GM06990 (cell line): ENCODE results near the gene SPECC1L.
"Not testable (repeated sequence)": the region's sequence is repeated elsewhere in the genome, so short reads cannot be mapped to it uniquely, and the experiment has no call there.

ENCODE experiments used
- DNase-seq: peaks from one replicate; pipeline ENCODE4 v3.0.0-alpha.2; 2011; ENCODE audit not compliant: insufficient read length; ENCODE audit errors: extremely low read depth
- H3K27me3 ChIP-seq: replicated peaks from 2 replicates; pipeline ENCODE4 v1.6.0; 2011; ENCODE audit warnings: low read length; ENCODE audit not compliant: control insufficient read depth, insufficient read depth
- H3K36me3 ChIP-seq: 2 replicates; pipeline ENCODE4 v1.5.1; 2011; ENCODE audit warnings: low read length; ENCODE audit not compliant: control insufficient read depth, insufficient read depth
- H3K4me3 ChIP-seq: replicated peaks from 2 replicates; pipeline ENCODE4 v1.5.1; 2011; ENCODE audit warnings: low read depth, mild to moderate bottlenecking, control low read depth, low read length
- TF ChIP-seq, protein P1 (sequence below): IDR thresholded peaks from 2 replicates; pipeline ENCODE4 v1.5.1; 2011; ENCODE audit warnings: low read length, control low read depth, mild to moderate bottlenecking, inconsistent platforms; ENCODE audit not compliant: insufficient read depth, poor library complexity, severe bottlenecking

Gene SPECC1L

DNA sequence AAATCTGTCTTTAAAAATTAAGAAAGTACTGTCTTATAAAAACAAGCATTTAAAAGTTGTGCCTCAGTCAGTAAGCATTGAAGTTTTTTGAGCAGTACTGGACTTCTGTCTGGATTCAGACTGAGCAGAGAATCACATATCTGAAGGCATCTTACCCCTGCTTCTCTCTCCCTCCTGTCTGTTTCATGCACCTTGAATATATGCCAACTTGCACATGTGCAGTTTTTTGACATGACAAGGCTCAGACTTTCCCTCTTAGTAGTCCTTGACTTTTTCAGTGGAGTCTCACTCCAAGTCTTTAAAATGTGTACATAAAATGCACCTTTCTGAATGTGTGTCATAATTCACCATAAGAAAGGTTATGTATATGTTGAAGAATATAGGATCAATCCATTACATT lies 19.8 kb downstream of the SPECC1L start:
- H3K27me3 ChIP-seq = no peaks in the 10 kb centered on the region
- DNase-seq = no peak
- no peak overlapping the region for H3K4me3 ChIP-seq
- TF ChIP-seq, protein P1, sequence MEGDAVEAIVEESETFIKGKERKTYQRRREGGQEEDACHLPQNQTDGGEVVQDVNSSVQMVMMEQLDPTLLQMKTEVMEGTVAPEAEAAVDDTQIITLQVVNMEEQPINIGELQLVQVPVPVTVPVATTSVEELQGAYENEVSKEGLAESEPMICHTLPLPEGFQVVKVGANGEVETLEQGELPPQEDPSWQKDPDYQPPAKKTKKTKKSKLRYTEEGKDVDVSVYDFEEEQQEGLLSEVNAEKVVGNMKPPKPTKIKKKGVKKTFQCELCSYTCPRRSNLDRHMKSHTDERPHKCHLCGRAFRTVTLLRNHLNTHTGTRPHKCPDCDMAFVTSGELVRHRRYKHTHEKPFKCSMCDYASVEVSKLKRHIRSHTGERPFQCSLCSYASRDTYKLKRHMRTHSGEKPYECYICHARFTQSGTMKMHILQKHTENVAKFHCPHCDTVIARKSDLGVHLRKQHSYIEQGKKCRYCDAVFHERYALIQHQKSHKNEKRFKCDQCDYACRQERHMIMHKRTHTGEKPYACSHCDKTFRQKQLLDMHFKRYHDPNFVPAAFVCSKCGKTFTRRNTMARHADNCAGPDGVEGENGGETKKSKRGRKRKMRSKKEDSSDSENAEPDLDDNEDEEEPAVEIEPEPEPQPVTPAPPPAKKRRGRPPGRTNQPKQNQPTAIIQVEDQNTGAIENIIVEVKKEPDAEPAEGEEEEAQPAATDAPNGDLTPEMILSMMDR = no peak
- H3K36me3 ChIP-seq = no peaks in the 10 kb centered on the region

DNA sequence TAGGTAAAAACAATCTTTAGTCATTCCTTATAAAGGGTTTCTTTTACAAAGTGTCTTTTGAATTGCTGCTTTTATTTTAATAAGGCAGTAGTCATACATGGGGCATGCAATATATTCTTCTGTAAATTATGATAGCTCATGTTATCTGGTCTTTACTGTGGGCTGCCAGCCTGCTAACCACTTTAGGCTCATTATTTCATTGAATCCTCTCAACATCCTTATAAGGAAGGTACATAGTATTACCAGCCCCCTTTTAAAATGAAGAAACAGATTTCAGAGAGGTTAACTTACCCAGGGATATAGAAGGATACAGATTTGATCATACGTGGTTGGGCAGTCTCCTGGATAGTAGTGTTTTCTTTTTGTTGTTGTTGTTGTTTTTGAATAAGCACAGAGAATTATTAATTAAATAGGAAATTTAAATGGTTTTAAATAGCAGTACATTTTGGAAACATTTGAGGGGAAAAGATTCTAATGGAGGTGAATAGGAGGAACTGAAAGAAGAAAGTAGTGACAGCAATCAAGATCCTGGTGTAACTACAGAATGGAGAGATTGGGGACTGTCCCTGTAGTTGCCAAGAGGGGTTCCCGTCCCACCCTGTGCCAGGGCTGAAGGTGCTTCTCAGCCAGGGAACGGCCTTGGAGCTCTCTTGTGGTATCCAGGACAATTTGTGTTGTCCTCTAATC lies 21.0 kb downstream of the SPECC1L start:
- no peaks in the 10 kb centered on the region for H3K27me3 ChIP-seq
- no peak overlapping the region for H3K4me3 ChIP-seq
- TF ChIP-seq, protein P1 = no peak
- H3K36me3 ChIP-seq = no peaks in the 10 kb centered on the region
- no peak for DNase-seq

DNA sequence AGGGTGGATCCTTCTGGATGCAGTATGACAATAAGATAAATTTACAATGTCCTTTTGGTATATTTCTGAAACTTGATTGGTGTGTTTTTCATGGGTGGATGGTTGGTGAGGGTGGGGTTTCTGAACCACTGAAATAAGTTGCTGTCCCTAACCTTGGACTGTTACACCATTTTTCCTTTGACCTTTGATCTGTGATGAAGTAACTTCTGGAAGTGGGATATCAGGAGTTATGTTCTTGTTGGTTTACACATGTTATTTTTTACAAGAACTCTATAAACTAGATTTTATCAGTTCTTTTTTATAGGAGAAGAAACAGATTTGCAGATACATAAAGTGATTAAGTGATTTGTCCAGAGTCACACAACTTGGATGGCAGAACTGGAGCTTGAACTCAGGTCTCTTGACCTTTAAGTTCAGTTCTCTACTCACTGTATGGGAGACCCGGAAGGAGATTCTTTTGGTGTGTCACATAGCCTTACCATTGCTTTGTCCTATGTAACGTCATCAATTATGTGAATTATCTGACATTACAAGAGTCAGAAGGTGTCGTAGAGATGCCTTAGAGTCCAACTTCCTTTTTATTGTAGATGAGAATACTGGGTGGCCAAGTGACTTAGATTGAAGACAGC lies 21.7 kb downstream of the SPECC1L start:
- not testable (repeated sequence) for H3K4me3 ChIP-seq, H3K36me3 ChIP-seq, H3K27me3 ChIP-seq, DNase-seq

DNA sequence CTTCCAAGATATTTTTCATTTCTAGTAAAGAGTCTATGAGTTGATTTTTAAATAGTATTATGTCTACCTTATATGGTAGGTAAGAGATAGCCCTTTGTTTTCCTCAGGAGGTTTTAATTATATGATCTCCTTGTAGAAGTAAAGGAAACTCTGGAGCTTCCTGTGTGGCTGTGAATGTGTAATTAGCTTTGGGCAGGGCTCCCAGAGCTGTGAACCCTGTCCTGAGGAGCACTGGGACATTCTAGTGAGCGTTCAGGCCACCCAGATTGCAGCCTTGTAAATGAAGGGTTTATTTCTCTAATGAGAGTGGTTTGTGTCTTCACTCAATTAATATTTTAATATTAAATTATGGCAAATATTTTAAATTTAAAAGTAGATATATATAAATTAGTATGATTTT lies 24.3 kb downstream of the SPECC1L start:
- not testable (repeated sequence) for H3K4me3 ChIP-seq, H3K27me3 ChIP-seq, H3K36me3 ChIP-seq, DNase-seq

DNA sequence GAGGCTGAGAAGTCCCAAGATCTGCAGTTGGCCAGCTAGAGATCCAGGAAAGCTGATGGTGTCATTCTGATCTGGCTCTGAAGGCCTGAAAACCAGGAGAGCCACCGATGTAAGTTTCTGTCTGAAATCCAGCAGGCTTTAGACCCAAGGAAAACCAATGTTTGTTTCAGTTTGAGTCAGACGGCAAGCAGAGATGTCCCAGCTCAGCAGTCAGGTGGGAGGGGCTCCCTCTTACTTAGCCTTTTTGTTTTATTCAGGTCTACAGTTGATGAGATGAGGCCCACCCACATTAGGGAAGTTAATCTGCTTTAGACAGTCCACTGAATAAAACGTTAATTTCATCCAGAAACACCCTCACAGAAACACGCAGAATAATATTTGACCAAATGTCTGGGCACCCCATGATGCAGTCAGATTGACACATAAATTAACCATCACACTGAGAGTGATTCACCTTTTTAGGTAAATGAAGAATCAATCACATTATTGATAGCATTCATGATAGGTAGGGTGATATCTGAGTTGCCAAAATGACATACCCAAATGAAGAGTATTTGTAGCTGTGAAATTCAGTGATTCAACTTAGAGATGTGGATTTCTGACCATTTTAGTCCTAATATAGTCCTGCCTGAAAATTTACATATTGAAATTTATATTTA lies 28.0 kb downstream of the SPECC1L start:
- H3K27me3 ChIP-seq, H3K36me3 ChIP-seq, DNase-seq, H3K4me3 ChIP-seq: not testable (repeated sequence)

DNA sequence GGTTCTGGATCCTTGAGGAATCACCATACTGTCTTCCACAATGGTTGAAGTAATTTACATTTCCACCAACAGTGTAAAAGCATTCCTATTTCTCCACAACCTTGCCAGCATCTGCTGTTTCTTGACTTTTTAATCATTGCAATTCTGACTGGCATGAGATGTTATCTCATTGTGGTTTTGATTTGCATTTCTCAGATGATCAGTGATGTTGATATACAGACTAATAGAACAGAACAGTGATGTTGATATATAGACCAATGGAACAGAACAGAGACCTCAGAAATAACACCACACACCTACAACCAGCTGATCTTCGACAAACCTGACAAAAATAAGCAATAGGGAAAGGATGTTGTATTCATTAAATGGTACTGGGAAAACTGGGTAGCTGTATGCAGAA lies 29.9 kb downstream of the SPECC1L start:
- not testable (repeated sequence) for DNase-seq

DNA sequence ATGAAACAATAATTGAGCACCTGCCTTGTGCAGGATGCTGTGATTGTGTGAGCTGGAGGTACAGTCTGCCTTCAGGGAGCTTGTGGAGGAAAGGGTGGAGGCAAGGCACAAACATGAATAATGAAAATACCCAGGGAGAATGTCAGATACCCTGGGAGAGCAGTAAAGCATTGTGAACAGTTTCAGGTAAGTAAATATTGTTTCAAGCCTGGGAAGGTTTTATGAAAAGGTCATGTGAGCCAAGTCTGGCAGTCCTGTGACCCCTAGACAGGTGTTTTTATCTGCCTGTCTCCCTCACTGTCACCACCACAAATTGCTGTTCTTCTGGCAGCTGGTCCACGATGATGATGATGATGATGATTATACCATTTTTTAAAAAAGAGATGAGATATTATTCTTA lies 32.0 kb downstream of the SPECC1L start:
- no peaks in the 10 kb centered on the region for H3K27me3 ChIP-seq
- peaks cover 4% of the 10 kb centered on the region for H3K36me3 ChIP-seq
- DNase-seq = no peak
- no peak overlapping the region for H3K4me3 ChIP-seq
- TF ChIP-seq, protein P1 = no peak

More for the DNA sequence above, 29.9 kb downstream of the SPECC1L start:
- not testable (repeated sequence) for H3K36me3 ChIP-seq, H3K4me3 ChIP-seq, H3K27me3 ChIP-seq
